Gastrocnemius medialis (tissue), 4 donors: ENCODE measurements around the gene BTNL8. TPM values are rescaled to one million over a fixed set of nuclear protein-coding genes. Genes with fewer than 3 reads are reported as not detected.

Source experiments
- ATAC-seq, 2 donors: fragments of 150-250 bp; one replicate each; pipeline ENCODE4 v1.9.1; 2016
- DNase-seq, 2 donors: peaks; one replicate each; pipeline ENCODE4 v3.0.0-alpha.2; 2019
- H3K27ac ChIP-seq, 4 donors: fragments of 200-600 bp; sonication (generic); 1 replicate in 1 of 4; 2 replicates in 3 of 4; pipeline ENCODE4 v1.5.1; 2016 to 2018; ENCODE audit warnings: mild to moderate bottlenecking in 2 of 4, moderate library complexity in 1 of 4
- H3K27me3 ChIP-seq, 3 donors: fragments of 200-600 bp; sonication (generic) in 2 of 3; 1 replicate in 1 of 3; 2 replicates in 2 of 3; pipeline versions ENCODE4 v1.5.1 to v1.6.0; 2016 to 2019; ENCODE audit warnings: mild to moderate bottlenecking in 1 of 3, moderate library complexity in 1 of 3
- H3K36me3 ChIP-seq, 2 donors: fragments of 200-600 bp; sonication (generic) in 1 of 2; one replicate each; pipeline ENCODE4 v1.5.1; 2017 to 2018
- H3K4me1 ChIP-seq, 2 donors: fragments of 200-600 bp; sonication (generic) in 1 of 2; one replicate each; pipeline ENCODE4 v1.5.1; 2016 to 2017; ENCODE audit warnings: mild to moderate bottlenecking in 2 of 2
- H3K4me3 ChIP-seq, 4 donors: fragments of 200-600 bp; sonication (generic) in 3 of 4; 1 replicate in 1 of 4; 2 replicates in 3 of 4; pipeline ENCODE4 v1.5.1; 2016 to 2019; ENCODE audit warnings: mild to moderate bottlenecking in 2 of 4
- H3K9me3 ChIP-seq, 3 donors: fragments of 200-600 bp; sonication (generic) in 2 of 3; 1 replicate in 1 of 3; 2 replicates in 2 of 3; pipeline ENCODE4 v1.5.1; 2016 to 2019
- POLR2A ChIP-seq, 2 donors: fragments of 450-650 bp; IDR thresholded peaks; one replicate each; pipeline ENCODE4 v1.6.1; 2017; ENCODE audit warnings: antibody characterized with exemption in 2 of 2, mild to moderate bottlenecking in 2 of 2, moderate library complexity in 2 of 2
- in situ Hi-C, 4 donors: fragments of 200-750 bp; cut with MboI; loops; one replicate each; pipeline versions ENCODE4 v1.15.0 to v1.8.0; 2017; ENCODE audit warnings: low sequenced_read_pairs in 4 of 4
- intact Hi-C: fragments of 100-400 bp; cut with DNase I; formaldehyde crosslinking; loops from one replicate; pipeline ENCODE4 v1.15.1; 2023; ENCODE audit warnings: low total_unique reads
- total RNA-seq, 4 donors: library from RNA; depleted of rRNA; stranded (reverse); fragments of >200 nt; gene quantifications; one replicate each; pipeline versions ENCODE4 v1.1.0 to v1.2.3, GENCODE V29; 2016
- TF ChIP-seq, protein P1 (sequence below), 5 experiments: fragments of 450-650 bp in 3 of 5; fragments of 200-600 bp in 2 of 5; sonication (generic) in 2 of 5; IDR thresholded peaks in 4 of 5; conservative IDR thresholded peaks in 1 of 5; 1 replicate in 4 of 5; 2 replicates in 1 of 5; pipeline ENCODE4 v1.5.1; 2016 to 2019; ENCODE audit warnings: antibody characterized with exemption in 5 of 5, mild to moderate bottlenecking in 3 of 5, moderate library complexity in 3 of 5

The BTNL8 gene
- total RNA-seq, 4 donors from 2014 or later, result 0.20 to 0.59 (median 0.22) TPM; not detected in 1

DNA sequence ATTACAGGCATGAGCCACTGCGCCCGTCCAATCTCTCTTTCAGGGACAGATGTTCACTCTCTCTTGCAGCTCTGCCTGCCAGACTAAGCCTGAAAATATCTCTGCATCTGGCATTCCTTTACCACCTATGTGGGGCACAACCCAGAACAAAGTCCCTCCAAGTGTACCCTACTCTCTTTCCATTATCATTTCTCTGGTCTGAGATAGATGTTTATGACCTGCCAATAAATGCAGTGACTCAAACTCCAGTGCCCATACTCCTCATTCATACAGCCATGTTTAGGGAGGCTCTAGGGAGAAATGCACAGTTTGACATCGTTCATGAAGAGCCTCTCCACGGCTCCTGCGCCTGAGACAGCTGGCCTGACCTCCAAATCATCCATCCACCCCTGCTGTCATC, 89.6 kb downstream of the BTNL8 start, which contains the start of gene BTNL3:
BTNL3 (plus strand) TSS at position 255 of the 400 bp plus-strand sequence. CDS start 183 bp downstream, outside the sequence.
- no peaks in the 10 kb centered on the region for H3K4me1 ChIP-seq
- in situ Hi-C loops, result no loop called here
- no peaks in the 10 kb centered on the region for H3K36me3 ChIP-seq
- intact Hi-C loops, result no loop called here
- TF ChIP-seq, protein P1, sequence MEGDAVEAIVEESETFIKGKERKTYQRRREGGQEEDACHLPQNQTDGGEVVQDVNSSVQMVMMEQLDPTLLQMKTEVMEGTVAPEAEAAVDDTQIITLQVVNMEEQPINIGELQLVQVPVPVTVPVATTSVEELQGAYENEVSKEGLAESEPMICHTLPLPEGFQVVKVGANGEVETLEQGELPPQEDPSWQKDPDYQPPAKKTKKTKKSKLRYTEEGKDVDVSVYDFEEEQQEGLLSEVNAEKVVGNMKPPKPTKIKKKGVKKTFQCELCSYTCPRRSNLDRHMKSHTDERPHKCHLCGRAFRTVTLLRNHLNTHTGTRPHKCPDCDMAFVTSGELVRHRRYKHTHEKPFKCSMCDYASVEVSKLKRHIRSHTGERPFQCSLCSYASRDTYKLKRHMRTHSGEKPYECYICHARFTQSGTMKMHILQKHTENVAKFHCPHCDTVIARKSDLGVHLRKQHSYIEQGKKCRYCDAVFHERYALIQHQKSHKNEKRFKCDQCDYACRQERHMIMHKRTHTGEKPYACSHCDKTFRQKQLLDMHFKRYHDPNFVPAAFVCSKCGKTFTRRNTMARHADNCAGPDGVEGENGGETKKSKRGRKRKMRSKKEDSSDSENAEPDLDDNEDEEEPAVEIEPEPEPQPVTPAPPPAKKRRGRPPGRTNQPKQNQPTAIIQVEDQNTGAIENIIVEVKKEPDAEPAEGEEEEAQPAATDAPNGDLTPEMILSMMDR (IDR thresholded peaks at IDR 0.05 in 4 of 5, conservative IDR thresholded peaks at IDR 0.05 in 1 of 5), result no peak
- TF ChIP-seq POLR2A (IDR thresholded peaks at IDR 0.05), result no peak
- H3K4me3 ChIP-seq, result no peak within 1 kb of the TSS
- no peaks in the 10 kb centered on the region for H3K27me3 ChIP-seq
- DNase-seq, result no peak
- no peak for ATAC-seq
- H3K9me3 ChIP-seq, result no peaks in the 10 kb centered on the region
- H3K27ac ChIP-seq, result no peak within 1 kb of the TSS

DNA sequence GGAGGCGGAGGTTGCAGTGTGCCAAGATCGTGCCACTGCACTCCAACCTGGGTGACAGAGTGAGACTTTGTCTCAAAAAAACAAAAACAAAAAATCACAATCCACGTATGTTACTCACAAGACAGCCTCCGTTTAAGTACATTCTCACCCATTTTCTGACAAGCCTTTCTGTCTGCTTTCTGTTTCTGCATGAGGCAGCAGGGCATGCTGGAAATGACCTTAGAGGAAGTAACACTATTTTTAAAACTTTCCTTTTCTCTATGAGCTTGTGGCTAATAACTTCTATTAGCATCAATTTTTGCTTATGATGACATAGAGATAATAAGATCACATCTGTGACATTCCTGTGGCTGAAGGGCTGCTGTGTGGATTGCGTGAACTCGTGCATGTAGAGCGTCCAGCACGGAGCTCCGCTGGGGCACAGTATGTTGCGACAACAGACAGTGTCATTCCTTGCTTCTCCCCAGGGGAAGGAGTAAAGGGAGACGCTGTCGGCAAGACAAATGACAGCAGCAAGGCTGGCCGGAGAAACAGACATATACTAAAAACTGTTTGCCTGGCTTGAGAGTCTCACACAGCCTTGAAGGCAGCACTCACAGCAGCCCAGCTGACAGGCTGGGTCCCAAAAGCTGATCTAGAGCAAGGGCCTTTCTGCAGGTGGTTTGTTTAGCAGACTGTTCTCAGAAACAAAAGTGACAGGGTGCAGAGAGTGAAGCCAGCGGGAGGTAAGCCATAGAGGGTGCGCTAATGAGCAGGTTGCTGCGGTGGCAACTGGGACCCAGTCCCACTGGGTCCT, 91.3 kb downstream of the BTNL8 start:
- in situ Hi-C loops, result no loop called here
- H3K4me1 ChIP-seq, result no peaks in the 10 kb centered on the region

DNA sequence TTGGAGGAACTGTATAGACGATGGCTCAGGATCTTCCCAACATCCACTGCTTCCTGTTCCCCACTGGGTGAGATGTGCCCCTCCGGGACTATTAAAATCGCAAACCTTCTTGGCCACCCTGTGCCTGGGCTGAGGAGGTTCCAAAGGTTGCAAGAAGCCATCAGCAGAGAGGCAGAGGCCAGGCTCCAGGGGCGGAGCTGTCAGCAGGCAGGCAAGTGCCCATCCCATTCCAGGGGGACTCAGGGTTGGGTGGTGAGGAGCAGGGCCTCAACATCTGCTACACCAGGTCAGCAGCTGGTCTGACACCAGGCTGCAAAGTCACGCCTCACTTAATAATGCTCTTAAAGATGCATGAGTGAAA, 91.9 kb downstream of the BTNL8 start:
- Histone ChIP-seq H3K36me3 (no peaks in the 10 kb centered on the region), H3K4me1 (no peaks in the 10 kb centered on the region)
- in situ Hi-C loops, result no loop called here

More for the DNA sequence above, 91.3 kb downstream of the BTNL8 start:
- Histone ChIP-seq H3K27me3 (no peaks in the 10 kb centered on the region), H3K36me3 (no peaks in the 10 kb centered on the region), H3K27ac (no peak overlapping the region), H3K9me3 (no peaks in the 10 kb centered on the region), H3K4me3 (no peak overlapping the region)
- no peak for TF ChIP-seq POLR2A (IDR thresholded peaks at IDR 0.05)
- TF ChIP-seq, protein P1 (IDR thresholded peaks at IDR 0.05 in 4 of 5, conservative IDR thresholded peaks at IDR 0.05 in 1 of 5), result no peak
- ATAC-seq (no peak), DNase-seq (no peak)
- intact Hi-C loops, result no loop called here

More for the DNA sequence above, 91.9 kb downstream of the BTNL8 start:
- no peaks in the 10 kb centered on the region for H3K27me3 ChIP-seq
- H3K4me3 ChIP-seq, result no peak overlapping the region
- H3K27ac ChIP-seq, result no peak overlapping the region
- DNase-seq (no peak), ATAC-seq (no peak)
- TF ChIP-seq POLR2A (IDR thresholded peaks at IDR 0.05), result no peak
- TF ChIP-seq, protein P1 (IDR thresholded peaks at IDR 0.05 in 4 of 5, conservative IDR thresholded peaks at IDR 0.05 in 1 of 5), result no peak
- H3K9me3 ChIP-seq, result no peaks in the 10 kb centered on the region
- intact Hi-C loops, result no loop called here

Other genes starting within 250 kb of the BTNL8 start
- 1 to 10 TPM; 2.6 to 4.7 (median 2.9) TPM for gene FLT4, start 249.6 kb upstream of the BTNL8 start, total RNA-seq
- gene OR2Y1, start 159.1 kb upstream of the BTNL8 start, total RNA-seq, result not detected
- gene MGAT1, start 96.4 kb upstream of the BTNL8 start, total RNA-seq, result 100 to 1,000 TPM; 100 to 138 (median 115) TPM
- gene ZFP62, start 37.9 kb upstream of the BTNL8 start, total RNA-seq, result 10 to 100 TPM in 2 of 4 donors, 1 to 10 TPM in 2; 8.9 to 14.7 (median 10.2) TPM
- gene BTNL3, start 89.7 kb downstream of the BTNL8 start, total RNA-seq, result under 1 TPM in 1 of 4 donors, not detected in 3; 0.17 TPM
- gene BTNL9, start 141.1 kb downstream of the BTNL8 start, total RNA-seq, result 10 to 100 TPM; 14.5 to 28.6 (median 20.1) TPM
- not detected for gene OR2V1, start 232.0 kb downstream of the BTNL8 start, total RNA-seq
- gene OR2V2, start 248.4 kb downstream of the BTNL8 start, total RNA-seq, result not detected